ENCODE measurements around the gene KLHDC8A.
A peak's percentile ranks its signal among the peaks of the same experiment; 100 is the strongest.

The KLHDC8A gene

DNA sequence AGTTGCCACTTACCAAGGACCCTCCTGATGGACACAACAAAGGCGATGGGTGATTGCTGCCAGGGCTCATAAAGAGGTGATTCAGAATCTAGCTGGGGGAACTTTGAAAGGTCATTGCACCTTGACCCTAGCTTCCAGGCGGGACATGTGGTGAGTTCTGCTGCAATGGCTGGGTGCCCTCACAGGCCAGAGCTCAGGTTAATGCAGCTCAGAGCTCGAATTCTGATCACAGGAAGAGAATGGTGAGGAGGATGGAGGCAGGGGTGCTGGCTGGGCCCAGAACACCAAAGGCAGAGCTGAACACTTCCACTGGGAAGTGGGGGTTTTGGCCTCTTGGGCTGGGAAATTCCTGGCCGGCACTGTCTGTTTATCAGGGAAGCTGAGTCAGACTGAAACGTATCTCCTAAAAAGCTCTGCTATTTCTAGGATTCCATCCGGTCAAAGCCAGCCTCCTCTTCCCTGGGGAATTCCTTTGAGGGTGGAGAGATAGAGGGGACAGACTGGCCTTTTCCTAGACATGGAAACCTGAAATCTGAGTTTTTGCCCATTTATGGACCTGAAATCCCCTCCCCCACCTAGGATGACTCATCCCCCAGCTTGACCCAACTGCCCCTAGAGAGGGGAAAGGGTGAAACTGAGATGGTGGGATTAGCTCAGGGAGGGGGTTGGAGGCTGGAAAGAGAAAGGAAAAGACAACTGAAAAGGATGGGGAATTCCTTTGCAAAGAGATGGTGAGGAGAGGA is 62.4 kb downstream of the KLHDC8A start:
- DNase-seq = no peak

DNA sequence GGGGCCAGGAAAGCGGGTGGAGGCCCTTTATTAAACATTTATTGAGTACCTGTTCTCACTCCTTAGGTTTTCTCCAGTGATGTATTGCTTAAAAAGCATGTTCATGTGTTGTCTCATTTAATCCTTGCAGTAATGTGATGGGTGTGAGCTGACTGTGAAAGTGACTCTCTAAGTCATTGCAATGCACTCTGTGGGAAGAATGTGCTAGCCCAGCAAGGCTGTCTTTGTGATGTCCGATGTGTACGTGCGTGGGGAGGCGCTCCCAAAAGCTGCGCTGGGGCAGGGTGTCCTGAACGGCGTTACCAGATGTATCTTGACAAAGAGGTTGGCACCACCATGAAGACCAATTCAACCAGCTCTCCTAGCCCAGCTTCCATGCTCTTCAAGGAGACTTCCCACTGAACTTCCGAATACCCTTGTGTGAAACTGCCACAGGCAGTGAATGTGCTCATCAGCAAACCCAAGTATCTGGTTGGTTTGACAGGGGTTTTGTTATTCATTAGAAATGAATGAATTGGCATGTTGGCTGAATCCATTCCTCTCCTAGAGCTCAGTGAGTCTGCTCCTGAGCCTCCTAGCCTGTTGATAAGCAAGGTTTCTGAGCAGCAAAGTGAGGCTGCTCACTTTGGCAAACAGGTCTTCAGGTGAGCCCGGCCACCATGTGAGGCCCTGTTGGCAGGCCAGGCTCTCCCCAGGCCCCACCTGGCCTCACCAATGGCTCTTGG is 63.2 kb downstream of the KLHDC8A start:
- no peak for DNase-seq

DNA sequence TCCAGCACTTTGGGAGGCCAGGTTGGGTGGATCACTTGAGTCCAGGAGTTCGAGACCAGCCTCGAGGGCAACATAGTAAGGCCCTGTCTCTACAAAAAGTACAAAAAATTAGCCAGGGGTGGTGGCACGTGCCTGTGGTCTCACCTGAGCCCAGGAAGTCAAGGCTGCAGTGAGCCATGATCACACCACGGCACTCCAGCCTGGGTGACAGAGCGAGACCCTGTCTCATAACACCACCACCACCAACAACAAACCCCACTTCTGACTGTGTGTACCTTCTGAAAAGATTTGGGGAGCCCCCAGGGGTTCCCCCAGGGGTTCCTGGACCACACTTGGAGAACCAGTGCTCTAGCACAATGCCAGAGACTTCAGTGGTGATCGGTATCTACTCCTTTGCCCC is 65.1 kb downstream of the KLHDC8A start:
- no peak for DNase-seq

DNA sequence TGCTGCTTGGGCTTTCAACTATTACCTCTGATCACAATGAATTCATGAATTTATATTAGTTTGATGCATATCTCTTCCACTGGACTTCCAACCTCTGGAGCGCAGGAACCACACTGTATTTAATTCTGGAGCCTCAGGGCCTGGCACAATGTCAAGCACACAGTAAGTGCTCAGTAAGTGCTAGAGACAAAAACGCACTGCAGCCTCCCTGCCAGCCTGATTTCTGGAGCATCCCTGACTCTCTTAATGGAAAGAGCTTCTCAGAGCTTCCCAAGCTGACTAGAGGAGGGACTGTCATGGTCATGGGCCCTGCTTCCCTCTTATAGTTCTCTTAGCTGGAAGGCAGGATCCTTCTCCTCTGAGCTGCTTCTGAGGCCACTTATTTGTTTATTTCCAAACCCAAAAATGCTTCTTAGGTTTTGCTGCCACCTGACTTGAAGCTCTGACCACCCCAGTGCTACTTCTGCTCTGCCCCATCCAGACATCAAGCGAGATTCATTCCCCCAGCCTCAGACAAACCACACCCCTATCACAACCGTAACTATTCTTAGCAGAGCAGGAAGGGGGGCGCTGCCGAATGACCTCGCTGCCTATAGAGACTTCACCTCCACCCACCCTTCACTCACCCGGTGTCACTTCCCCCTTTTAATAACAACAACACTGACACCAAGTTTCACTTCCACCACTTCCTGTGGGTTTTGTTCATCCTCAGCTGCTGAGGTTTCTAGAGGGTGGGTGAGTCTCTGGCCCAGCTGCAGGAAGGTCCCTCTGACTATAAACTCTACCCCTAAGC is 68.8 kb downstream of the KLHDC8A start:
- peak; percentile 94 for DNase-seq

DNA sequence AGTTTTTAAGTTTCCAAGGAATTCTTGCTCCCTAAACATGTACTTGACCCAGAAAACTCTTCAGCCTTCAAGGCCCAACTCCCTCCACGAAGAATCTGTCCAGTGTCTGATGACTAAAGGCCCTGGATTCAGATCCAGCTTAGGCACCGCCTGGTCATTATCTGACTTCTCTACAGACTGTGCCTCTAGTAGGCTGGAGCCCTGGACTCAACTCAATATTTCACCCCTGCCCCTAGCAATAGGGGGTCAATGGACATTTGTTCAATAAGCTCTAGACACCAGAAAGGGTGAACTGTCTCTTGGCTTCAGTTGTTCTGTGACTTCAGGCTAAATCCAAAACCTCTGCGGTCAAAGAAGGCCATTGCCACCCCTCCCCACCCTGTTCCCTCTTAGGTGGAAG is 69.6 kb downstream of the KLHDC8A start:
- no peak for DNase-seq

DNA sequence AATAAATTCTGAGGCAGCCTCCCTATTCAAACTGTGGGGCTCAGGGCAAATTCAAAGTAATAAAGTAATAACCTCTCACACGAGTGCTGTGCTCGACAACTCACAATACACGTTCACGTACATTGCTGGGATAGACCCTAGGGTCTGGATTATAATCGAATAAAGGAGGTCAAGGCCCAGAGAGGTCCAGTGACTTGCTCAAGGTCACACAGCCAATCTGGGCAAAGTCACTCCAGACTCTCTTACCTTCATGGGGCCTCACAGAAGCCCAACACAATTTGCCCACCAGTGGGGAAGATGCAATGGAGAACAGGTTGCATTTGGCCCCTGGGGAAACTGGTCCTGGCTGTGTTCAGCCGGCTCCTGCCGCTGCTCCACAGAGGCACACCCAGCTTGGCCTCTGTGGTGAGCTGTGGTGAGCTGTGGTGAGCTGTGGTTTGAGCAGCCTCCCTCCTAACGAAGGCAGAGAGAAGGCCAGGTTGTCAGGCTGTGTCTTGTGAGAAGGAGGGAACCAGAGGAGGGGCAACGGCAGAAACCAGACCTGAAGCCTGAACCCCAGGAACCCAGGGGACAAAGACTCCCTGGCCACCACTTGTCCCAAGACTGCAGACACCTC is 70.3 kb downstream of the KLHDC8A start:
- DNase-seq = peak; percentile 89
